Renal cortical epithelial cell (primary cell): Measurements from ENCODE around the gene SOX13. TPM values are rescaled to one million over a fixed set of nuclear protein-coding genes. Genes with fewer than 3 reads are reported as not detected.

Experiments
- DNase-seq: peaks from one replicate; pipeline ENCODE4 v3.0.0-alpha.2; 2011; ENCODE audit warnings: low read depth
- total RNA-seq: library from RNA; depleted of rRNA; stranded (reverse); fragments of >200 nt; gene quantifications from 2 replicates; pipeline ENCODE4 v1.2.3, GENCODE V29; 2014

SOX13 gene
- total RNA-seq, 1 donor from 2014 or later = 11.5 TPM

GRCh38 chr1:204106825-204107224 is 33.9 kb downstream of the SOX13 start:
- DNase-seq = no peak

- DNase-seq = peak; percentile 23
Measured at GRCh38 chr1:204107892-204108291, 35.0 kb downstream of the SOX13 start.

- DNase-seq = no peak
Measured at GRCh38 chr1:204108312-204109141, 35.6 kb downstream of the SOX13 start.

GRCh38 chr1:204110894-204111633 is 38.1 kb downstream of the SOX13 start:
- no peak for DNase-seq

- DNase-seq = peak; percentile 28
Measured at GRCh38 chr1:204112876-204113730, 40.2 kb downstream of the SOX13 start.

- peak; percentile 49 for DNase-seq
Measured at GRCh38 chr1:204113896-204114295, 41.0 kb downstream of the SOX13 start.

- no peak for DNase-seq
Measured at GRCh38 chr1:204114606-204115005, 41.7 kb downstream of the SOX13 start.

GRCh38 chr1:204115116-204115515 is 42.2 kb downstream of the SOX13 start:
- DNase-seq = no peak

- no peak for DNase-seq
Measured at GRCh38 chr1:204116539-204116938, 43.6 kb downstream of the SOX13 start.

GRCh38 chr1:204121840-204122555 is 49.1 kb downstream of the SOX13 start:
- DNase-seq = no peak

- no peak for DNase-seq
Measured at GRCh38 chr1:204123376-204123775, 50.5 kb downstream of the SOX13 start.

- DNase-seq = no peak
Measured at GRCh38 chr1:204124639-204125038, 51.7 kb downstream of the SOX13 start.

- DNase-seq = no peak
Measured at GRCh38 chr1:204125759-204126351, 52.9 kb downstream of the SOX13 start.

GRCh38 chr1:204126386-204126785 is 53.5 kb downstream of the SOX13 start:
- no peak for DNase-seq

- DNase-seq = no peak
Measured at GRCh38 chr1:204126956-204127355, 54.0 kb downstream of the SOX13 start.

GRCh38 chr1:204127597-204128242 is 54.8 kb downstream of the SOX13 start:
- DNase-seq = peak; percentile 45

- no peak for DNase-seq
Measured at GRCh38 chr1:204128464-204128963, 55.6 kb downstream of the SOX13 start.

GRCh38 chr1:204128964-204129896 is 56.3 kb downstream of the SOX13 start:
- DNase-seq = peak; percentile 27

GRCh38 chr1:204130178-204130577 is 57.3 kb downstream of the SOX13 start:
- DNase-seq = peak; percentile 68
